ENCODE data around the gene ATRNL1.

DNA sequence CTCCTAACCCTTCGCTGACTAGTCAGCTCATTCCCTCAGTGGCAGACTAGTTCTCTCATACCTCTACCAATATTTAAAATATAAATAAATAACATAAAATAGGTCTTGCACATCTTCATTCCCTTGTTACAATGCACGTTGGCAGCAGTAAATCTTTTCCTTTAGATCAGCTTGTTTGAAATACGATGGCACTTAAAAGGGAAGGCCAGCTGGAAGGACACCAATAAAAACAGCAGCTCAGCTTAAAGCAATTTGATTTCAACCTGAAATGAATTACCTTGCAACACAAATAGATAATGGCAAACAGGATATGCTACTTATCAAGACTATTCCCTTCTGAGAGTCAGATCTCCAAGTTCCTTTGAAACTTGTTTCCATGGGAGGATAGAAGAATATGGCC, 858.1 kb downstream of the ATRNL1 start:
- TF ChIP-seq, protein P1, sequence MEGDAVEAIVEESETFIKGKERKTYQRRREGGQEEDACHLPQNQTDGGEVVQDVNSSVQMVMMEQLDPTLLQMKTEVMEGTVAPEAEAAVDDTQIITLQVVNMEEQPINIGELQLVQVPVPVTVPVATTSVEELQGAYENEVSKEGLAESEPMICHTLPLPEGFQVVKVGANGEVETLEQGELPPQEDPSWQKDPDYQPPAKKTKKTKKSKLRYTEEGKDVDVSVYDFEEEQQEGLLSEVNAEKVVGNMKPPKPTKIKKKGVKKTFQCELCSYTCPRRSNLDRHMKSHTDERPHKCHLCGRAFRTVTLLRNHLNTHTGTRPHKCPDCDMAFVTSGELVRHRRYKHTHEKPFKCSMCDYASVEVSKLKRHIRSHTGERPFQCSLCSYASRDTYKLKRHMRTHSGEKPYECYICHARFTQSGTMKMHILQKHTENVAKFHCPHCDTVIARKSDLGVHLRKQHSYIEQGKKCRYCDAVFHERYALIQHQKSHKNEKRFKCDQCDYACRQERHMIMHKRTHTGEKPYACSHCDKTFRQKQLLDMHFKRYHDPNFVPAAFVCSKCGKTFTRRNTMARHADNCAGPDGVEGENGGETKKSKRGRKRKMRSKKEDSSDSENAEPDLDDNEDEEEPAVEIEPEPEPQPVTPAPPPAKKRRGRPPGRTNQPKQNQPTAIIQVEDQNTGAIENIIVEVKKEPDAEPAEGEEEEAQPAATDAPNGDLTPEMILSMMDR (IDR thresholded peaks at IDR 0.05) = no peak
- no peak for TF ChIP-seq POLR2A (IDR thresholded peaks at IDR 0.05)
